GM21529 (cell line): ENCODE measurements around the gene RALGAPB.
"Not testable (repeated sequence)": the region's sequence is repeated elsewhere in the genome, so short reads cannot be mapped to it uniquely, and the experiment has no call there.

ENCODE experiments used
- ATAC-seq: cut with Tn5 transposase; IDR thresholded peaks from one replicate; pipeline ENCODE4 v1.9.1; 2021; ENCODE audit not compliant: unreplicated experiment

The RALGAPB gene

DNA sequence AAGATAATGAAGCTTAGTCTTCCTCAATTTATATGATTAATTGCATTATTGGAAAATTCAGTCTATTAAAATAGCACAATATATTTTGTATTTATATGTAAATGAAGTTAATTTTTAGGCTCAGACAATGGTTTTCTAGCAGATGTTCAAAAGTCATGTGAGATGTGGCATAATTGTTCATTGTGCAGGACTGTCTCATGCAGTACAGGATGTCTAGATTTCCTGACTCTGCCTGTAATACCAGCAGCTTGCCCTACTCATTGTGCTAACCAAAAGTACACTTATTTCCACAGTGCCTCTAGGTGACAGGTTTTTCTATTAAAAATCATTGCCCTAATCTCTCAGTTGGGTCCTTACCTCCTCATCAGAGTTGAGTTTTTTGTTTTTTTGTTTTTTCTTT lies 12.4 kb downstream of the RALGAPB start:
- ATAC-seq: no peak

DNA sequence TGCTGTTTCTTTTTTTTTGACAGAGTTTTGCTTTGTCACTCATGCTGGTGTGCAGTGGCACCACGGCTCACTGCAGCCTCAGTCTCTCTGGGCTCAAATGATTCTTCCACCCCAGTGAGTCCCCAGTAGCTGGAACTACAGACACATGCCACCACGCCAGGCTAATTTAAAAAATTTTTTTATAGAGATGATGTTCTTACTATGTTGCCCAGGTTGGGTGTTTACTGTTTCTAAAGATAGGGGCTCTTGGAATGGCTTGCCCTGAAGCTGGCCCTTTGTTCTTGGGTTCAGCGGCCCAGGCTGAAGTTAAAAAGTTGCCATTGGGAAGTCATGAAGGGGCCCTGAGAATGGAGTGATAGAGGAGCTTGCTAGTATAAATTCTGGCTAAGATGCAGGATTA lies 16.5 kb downstream of the RALGAPB start:
- ATAC-seq: no peak

DNA sequence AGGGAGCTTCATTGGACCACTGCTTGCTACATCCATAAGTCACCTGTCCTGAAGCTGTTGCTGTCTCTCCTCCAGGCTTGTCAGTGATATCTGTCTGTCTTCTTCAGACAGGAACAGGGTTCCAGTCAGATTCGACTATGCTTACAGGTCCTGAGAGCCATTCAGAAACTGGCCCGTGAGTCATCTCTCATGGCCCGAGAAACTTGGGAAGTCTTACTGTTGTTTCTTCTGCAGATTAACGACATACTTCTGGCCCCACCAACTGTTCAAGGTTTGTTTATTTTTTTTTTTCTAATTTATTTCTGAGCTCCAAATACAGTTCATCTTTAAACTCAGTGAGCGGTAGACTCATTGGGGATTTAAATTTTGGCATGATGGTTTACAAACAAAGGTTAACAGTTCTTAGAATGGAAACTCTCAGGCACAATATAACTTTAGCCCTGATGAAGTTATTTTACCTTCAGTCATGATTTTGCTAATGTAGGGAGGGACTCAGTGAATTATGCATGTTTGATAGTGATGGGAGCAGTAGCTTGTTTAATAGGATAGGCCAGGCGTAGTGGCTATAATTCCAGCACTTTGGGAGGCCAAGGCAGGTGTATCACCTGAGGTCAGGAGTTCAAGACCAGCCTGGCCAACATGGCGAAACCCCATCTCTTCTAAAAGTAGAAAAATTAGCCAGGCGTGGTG lies 24.7 kb downstream of the RALGAPB start:
- ATAC-seq: no peak

DNA sequence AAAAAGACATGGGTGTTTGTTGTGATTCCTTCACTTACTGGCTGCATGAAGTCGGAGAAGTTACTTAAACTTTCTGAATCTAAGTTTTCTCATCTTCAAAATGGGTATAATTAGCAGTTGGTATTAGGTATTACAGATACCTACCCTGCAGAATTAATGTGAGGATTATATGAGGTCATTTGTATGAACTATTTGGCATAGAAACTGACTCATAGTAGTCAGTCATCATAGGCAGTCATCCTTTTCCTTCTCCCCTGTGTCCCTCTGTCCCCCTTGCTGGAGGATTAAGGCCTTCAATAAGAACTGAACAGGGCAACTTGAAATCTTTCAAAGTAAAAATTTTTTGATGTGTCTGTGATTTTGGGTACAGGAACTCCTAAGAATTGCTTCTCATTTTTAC lies 26.3 kb downstream of the RALGAPB start:
- ATAC-seq: no peak

DNA sequence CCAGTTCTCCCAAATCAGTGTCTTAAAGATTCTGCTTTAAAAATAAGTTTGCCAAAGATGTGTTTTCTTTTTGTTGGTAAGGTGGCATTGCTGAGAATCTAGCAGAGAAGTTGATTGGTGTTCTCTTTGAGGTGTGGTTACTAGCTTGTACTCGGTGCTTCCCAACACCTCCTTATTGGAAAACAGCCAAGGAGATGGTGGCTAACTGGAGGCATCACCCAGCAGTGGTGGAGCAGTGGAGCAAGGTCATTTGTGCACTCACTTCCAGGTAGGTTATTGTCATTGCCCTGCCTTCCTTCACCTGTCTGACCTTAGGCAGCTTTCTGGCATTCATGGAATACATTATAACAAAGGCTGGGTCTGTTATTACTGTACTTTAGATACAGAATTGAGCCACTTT lies 26.7 kb downstream of the RALGAPB start:
- ATAC-seq: no peak

DNA sequence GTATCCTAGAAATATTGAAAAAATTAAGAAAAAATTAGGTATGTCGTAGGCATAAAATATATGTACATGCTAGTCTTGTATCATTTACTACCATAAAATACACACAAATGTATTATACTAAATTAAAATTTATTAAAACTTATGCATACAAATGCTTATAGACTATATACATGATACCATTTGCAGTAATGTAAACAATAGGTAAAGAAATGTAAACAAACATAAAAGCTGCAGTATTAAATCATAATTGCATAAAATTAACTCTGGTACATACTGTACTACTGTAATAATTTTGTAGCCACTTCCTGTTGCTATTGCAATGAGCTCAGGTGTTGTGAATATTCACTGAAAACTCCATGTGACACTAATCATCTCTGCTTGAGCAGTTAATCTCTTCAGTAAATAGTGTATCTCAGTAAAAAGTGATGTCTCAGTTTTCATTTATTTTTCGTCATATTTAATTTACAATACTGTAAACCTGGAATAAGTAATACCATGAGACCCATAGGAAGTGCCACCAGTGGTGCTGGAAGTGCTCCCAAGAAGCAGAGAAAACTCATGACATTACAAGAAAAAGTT lies 29.3 kb downstream of the RALGAPB start:
- ATAC-seq: no peak

DNA sequence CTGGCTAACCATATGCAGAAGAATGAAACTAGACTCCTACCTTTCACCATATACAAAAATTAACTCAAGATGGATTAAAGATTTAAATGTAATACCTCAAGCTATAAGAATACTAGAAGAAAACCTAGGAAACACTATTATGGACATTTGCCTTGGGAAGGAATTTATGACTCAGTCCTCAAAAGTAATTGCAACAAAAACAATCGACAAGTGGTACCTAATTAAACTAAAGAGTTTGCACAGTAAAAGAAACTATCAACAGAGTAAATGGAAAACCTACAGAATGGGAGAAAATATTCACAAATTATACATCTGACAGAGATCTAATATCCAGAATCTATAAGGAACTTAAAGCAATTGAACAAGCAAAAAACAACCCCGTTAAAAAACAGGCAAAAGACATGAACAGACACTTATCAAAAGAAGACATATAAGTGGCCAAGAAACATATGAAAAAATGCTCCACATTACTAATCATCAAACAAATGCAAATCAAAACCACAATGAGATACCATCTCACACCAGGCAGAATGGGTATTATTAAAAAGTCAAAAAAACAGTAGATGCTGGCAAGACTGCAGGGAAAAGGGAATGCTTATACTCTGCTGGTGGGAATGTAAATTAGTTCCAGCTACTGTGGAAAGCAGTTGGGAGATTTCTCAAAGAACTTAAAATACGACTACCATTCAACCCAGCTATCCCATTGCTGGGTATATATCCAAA lies 31.9 kb downstream of the RALGAPB start:
- ATAC-seq: no peak

DNA sequence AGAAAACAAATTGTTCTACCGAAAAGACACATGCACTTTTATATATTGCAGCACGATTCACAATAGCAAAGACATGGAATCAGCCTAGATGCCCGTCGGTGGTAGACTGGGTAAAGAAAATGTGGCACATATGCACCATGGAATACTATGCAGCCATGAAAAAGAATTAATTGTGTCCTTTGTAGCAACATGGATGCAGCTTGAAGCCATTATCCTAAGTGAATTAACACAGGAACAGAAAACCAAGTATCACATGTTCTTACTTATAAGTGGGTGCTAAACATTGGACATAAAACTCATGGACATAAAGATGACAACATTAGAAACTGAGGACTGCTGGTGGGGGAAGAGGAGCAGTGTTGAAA lies 32.4 kb downstream of the RALGAPB start:
- ATAC-seq: no peak

DNA sequence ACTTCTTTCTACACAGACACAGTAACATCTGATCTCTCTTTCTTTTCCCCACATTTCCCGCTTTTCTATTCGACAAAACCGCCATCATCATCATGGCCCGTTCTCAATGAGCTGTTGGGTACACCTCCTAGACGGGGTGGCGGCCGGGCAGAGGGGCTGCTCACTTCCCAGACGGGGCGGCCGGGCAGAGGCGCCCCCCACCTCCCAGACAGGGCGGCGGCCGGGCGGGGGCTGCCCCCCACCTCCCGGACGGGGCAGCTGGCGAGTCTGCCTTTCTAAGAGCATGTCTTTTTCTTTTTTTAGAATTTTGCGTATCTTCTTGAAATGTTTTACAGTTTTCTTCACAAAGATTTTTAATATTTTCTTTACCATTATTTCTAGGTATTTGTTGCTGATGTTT lies 39.1 kb downstream of the RALGAPB start:
- not testable (repeated sequence) for ATAC-seq

DNA sequence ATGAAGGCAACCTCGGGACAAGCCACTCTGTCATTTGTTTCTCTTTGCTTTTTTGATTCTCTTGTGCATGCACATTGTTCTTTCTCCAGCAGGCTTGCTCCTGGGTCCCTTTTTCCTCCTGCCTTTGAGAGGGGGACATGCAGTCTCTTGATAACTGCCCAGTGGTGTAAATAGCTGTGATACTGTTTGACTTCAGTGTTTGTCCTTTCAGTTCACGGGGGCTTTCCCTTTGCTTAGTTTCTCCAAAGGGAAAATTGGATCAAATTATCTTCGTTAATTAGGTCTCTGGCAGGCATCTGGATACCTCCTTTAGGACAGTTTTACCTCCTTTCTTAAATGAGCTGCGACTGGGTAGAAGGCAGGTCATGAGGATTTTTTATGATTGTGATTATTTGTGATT lies 41.5 kb downstream of the RALGAPB start:
- ATAC-seq: no peak

DNA sequence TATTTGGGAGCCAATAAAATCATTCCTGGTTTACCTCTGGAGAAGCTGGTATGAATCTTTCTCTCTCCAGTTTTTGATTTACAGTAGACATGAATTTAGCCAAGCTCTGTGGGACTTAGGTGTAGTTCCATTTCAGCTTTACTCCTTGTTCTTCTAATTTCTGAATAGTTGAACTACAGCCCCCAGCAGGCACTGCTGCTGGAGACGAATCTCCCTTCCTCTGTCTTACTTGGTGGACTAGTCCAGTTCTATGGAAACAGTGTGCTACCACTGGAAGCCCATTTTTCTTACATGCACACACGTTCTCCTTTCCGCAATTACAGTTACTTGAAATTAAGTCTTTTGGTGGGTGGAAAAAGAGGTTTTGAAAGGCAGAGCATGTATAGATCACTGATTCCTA lies 42.3 kb downstream of the RALGAPB start:
- no peak for ATAC-seq

DNA sequence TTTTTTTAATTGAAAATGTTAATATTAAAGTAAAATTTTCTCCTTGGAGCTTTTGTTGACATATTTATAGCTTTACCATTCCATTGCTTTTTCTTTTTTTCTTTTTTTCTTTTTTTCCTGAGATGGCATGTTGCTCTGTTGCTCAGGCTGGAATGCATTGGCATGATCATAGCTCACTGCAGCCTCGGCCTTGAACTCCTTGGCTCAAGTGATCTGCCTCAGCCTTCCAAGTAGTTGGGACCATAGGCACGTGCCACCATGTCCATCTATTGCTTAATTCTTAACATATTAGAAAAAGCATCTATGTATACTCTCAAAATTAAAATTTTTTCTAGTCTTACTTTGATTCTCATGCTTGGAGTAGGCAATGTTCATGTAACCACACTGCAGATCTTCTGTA lies 43.0 kb downstream of the RALGAPB start:
- no peak for ATAC-seq

DNA sequence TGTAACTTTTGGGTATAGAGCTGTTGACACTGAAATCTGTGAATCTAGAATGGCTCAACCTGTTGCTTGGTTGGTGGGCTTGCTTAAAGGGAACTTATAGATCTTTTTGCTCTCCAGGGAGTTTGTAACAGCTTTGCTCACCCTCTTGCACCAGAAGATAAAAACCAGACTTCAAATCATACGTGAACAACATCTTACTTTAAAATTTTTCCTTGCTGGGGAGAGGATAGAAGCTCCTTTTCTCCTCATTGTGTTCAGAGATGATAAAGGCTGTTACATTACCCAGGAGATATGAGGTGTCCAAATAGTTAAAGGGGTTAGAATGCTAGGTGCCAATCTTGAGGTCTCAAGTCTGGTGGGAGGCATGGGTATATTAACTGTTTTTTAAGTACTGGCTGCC lies 46.8 kb downstream of the RALGAPB start:
- no peak for ATAC-seq

DNA sequence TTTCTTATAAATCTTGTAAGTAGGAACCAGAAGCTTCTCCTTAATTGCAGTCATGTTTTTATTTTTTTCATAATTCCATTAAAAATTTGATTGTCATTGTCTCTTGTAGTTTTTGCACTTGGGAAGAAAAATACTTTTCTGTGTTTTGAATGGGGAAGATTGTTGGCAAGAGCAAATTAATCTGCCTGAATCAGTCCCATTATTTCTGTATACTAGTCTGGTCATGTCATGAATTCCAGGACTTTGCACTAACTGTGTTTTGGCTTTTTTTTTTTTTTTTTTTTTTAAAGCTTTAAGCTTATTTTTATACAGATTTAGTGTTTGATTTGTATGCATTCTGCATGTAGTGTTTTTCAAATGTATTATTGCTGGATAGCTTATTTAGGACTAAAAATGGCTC lies 47.6 kb downstream of the RALGAPB start:
- no peak for ATAC-seq

DNA sequence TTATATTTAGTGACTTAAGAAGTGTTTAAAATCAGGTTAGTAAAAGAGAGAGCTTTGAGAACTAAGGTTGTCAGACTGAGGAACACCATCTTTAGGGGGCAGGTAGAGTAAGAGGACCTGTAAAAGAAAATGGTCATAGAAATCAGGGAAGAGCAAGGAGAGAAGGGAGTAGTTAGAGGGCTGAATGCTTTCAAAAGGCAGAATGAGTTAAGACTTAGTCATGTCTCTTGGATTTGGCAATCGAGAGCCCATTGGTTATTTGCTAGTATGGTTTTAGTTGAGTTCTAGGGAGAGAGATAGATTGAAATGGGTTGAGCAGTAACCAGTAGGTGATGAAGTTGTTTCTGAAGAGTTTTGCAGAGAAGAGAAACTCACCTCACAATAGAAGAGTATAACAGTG lies 51.1 kb downstream of the RALGAPB start:
- ATAC-seq: no peak

DNA sequence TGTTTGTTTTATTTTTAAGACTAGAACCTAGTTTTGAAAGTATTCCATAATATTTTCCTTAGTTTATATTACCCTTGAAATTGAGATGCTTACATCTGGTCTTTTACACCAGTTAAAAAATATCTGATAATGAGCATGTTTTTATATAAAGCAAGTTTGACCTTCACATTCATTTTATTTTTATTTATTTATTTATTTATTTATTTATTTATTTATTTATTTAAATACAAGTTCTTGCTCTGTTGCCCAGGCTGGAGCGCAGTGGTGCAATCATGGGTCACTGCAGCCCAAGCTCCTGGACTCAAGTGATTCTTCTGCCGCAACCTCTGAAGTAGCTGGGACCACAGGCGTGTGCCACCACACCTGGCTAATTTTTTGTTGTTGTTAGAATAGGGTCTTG lies 55.5 kb downstream of the RALGAPB start:
- ATAC-seq: no peak

DNA sequence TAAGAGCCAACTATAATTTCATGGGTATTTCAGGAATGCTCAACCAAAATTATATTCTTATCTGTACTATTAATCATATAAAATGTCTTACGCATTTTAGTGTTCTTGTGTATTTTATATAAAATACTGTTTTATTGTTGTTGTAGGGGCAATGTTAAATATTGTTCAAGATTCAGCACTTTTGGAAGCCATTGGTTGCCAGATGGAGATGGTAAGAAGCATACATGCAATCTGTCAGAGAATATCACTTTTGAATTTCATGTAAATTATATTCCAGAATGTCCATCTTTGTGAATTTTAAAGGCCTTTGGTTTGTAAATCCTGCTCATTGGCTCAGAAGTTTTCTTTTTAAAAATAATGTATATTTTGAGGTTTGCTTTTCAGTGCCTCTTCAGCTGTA lies 58.4 kb downstream of the RALGAPB start:
- ATAC-seq: no peak

DNA sequence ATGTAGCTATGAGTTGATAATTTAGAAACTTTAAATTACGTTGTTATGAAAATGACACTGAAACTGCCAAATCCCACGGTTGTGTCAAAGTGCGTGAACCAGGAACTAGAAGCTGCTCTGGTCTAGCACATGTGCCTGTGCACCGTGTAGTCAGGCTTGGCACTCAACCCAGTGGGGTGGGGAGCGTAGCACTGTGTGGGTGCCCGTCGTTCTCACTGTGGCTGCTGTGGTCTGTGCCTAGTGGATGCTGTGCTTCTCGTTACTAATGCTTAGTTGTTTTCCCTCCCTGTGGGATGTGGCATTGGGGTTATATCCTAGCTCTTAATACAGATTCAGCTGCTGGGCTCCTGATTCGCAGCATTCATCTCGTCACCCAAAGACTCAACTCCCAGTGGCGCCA lies 62.1 kb downstream of the RALGAPB start:
- ATAC-seq: no peak

DNA sequence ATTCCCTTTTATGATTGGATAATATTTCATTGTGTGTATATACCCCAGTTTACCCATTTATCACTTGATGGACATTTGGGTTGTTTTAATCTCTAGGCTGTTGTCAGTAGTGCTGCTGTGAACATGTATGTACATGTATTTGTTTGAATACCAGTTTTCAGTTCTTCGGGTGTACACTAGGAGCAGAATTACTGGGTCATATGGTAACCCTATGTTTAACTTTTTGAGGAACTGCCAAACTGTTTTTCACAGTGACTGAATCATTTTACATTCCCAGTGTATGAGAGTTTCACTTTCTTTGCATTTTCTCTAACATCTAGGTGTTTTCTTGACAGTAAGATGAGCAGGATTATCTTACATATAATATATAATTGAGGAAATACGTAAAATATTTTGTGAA lies 63.7 kb downstream of the RALGAPB start:
- ATAC-seq: no peak

DNA sequence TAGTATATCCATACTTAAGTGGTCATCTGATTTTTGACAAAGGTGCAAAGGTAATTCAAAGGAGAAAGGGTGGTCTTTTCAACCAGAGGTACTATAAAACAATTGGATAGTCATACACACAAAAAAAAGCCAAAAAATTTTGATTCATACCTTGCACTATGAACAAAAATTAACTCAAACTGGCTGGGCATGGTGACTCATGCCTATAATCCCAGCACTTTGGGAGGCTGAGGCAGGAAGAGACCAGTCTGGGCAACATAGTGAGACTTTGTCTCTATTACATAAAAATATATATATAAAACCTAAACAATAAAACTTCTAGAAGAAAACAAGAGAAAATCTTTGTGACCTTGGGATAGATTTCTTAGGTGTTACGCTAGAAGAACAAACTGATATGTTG lies 64.5 kb downstream of the RALGAPB start:
- ATAC-seq: no peak

DNA sequence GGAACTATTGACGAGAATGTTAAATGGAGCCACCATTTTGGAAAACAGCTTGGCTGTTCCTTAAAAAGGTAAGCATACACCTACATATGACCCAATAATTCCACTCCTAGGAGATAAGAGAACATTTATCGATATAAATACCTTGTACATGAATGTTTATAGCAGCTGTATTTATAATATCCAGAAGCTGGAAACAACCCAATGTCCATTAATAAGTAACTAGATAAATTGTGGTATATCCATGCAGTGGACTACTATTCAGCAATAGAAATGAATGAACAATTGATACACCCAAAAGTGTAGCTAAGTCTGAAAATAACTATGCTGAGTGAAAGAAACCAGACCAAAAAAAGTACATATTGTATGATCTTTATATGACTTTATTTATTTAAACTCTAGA lies 66.1 kb downstream of the RALGAPB start:
- no peak for ATAC-seq

DNA sequence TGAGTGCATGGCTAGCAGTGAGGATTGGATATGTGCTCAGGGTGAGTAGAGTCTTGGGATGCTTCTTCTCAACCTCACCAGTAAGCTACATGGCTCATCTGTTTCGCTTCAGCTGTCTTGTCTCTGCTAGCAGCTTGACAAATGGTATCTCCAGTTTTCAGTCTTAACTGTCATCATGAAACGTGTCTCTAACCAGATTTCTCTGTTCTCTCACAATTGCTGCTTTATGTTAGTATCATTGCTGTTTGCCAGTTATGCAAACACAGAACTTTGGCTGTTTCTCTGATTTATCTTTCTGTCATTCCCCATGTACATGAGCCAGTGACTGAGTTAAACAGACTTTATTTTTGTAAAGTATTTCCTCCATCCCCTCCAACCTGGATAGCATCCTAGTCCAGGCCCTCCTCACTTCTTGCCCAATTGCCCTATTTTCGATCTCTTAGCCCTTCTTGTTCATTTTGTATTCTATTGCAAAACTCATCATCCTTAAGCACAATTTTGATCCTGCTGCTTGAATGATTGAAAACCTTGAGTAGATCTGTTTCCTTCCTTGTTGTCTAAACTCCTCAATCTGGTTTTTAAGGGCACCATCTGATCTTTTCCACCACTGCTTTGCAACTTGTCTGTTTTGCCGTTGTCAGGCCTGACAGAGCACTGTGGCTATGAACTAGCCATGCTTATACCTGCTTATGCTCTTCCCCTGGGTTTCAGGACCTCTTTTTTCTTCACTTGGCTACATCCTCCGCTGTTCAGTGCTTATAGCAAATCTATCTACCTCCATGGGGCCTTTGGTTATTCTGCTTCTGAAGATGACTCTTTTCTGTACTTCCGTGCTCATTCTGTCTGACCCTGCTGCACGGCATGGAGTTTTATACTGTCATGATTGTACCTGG lies 70.6 kb downstream of the RALGAPB start:
- ATAC-seq: no peak
